SK-N-SH (cell line): ENCODE data around the gene ABCC5. TPM values are rescaled to one million over a fixed set of nuclear protein-coding genes. Genes with fewer than 3 reads are reported as not detected.

ENCODE experiments used
- CTCF ChIA-PET: fragments of 300-600, 350-600 bp; formaldehyde crosslinking; extraction: SDS; loops from one replicate; lab custom pipeline; 2021; lab: Yijun Ruan, JAX
- POLR2A ChIA-PET: fragments of 350-600 bp; sonication (Branson Sonifier 250); formaldehyde crosslinking; extraction: SDS; loops from one replicate; lab custom pipeline; 2020; ENCODE audit warnings: antibody characterized with exemption, inconsistent platforms; lab: Yijun Ruan, JAX
- DNase-seq: peaks from one replicate; pipeline ENCODE4 v3.0.0; 2012
- H2AFZ ChIP-seq: fragments of 200-600 bp; sonication (generic); 2 replicates; pipeline ENCODE4 v1.8.1; 2016; ENCODE audit warnings: antibody characterized with exemption, mild to moderate bottlenecking, low read depth
- H3F3A ChIP-seq: fragments of 200-600 bp; sonication (generic); replicated peaks from 2 replicates; pipeline ENCODE3; 2016; ENCODE audit warnings: antibody characterized with exemption, mild to moderate bottlenecking; ENCODE audit not compliant: insufficient read depth
- H3K27ac ChIP-seq, 2 experiments: fragments of 200-500 bp in 1 of 2; fragments of 200-600 bp in 1 of 2; sonication (Bioruptor generic) in 1 of 2; sonication (generic), shearing (Covaris generic) in 1 of 2; 2 replicates each; pipeline versions ENCODE4 v1.5.1 to v1.6.1; 2014 to 2016; ENCODE audit warnings: low read depth in 2 of 2, inconsistent platforms in 1 of 2, low read length in 1 of 2, mild to moderate bottlenecking in 1 of 2, mixed read lengths in 1 of 2
- H3K27me3 ChIP-seq: fragments of 200-600 bp; sonication (generic), shearing (Covaris generic); 2 replicates; pipeline ENCODE4 v1.6.1; 2016; ENCODE audit warnings: mixed run types; ENCODE audit not compliant: insufficient read depth
- H3K36me3 ChIP-seq, 2 experiments: fragments of 200-500 bp in 1 of 2; fragments of 200-600 bp in 1 of 2; sonication (Bioruptor generic) in 1 of 2; sonication (generic) in 1 of 2; replicated peaks in 1 of 2; 2 replicates each; pipeline versions ENCODE3 to v1.5.1; 2014 to 2016; ENCODE audit warnings: low read length in 1 of 2, mild to moderate bottlenecking in 1 of 2; ENCODE audit not compliant: insufficient read depth in 2 of 2, control insufficient read depth in 1 of 2
- H3K4me1 ChIP-seq, 2 experiments: fragments of 200-500 bp in 1 of 2; fragments of 200-600 bp in 1 of 2; sonication (Bioruptor generic) in 1 of 2; sonication (generic), shearing (Covaris generic) in 1 of 2; 2 replicates each; pipeline versions ENCODE4 v1.5.1 to v1.6.1; 2014 to 2016; ENCODE audit warnings: low read depth in 1 of 2, low read length in 1 of 2, mixed run types in 1 of 2; ENCODE audit not compliant: insufficient read depth in 2 of 2, control insufficient read depth in 1 of 2
- H3K4me2 ChIP-seq: fragments of 200-600 bp; sonication (generic), shearing (Covaris generic); 2 replicates; pipeline ENCODE4 v1.6.1; 2017; ENCODE audit warnings: mixed run types
- H3K4me3 ChIP-seq, 2 experiments: fragments of 200-500 bp in 1 of 2; fragments of 200-600 bp in 1 of 2; sonication (Bioruptor generic) in 1 of 2; sonication (generic), shearing (Covaris generic) in 1 of 2; 2 replicates each; pipeline versions ENCODE4 v1.5.1 to v1.8.1; 2014 to 2016; ENCODE audit warnings: low read depth in 2 of 2, inconsistent platforms in 1 of 2, low read length in 1 of 2, mild to moderate bottlenecking in 1 of 2, mixed read lengths in 1 of 2, moderate library complexity in 1 of 2
- H3K79me2 ChIP-seq: fragments of 200-600 bp; sonication (generic); 2 replicates; pipeline ENCODE4 v1.8.1; 2017; ENCODE audit warnings: mild to moderate bottlenecking; ENCODE audit not compliant: insufficient read depth
- H3K9ac ChIP-seq: fragments of 200-600 bp; sonication (generic); 2 replicates; pipeline ENCODE4 v1.6.1; 2017; ENCODE audit warnings: mixed run types
- H3K9me2 ChIP-seq: fragments of 200-600 bp; sonication (generic); 2 replicates; pipeline ENCODE4 v1.6.1; 2017; ENCODE audit warnings: mixed run types
- H3K9me3 ChIP-seq: fragments of 200-600 bp; sonication (generic); 2 replicates; pipeline ENCODE4 v1.6.1; 2017; ENCODE audit warnings: mixed run types, mild to moderate bottlenecking, moderate library complexity
- H4K20me1 ChIP-seq: fragments of 200-600 bp; sonication (generic); 2 replicates; pipeline ENCODE4 v1.6.1; 2017; ENCODE audit warnings: mild to moderate bottlenecking, mixed run types; ENCODE audit not compliant: insufficient read depth
- CHD2 ChIP-seq: fragments of 150-350 bp; IDR thresholded peaks from 2 replicates; pipeline ENCODE4 v1.6.1; 2018; ENCODE audit warnings: low read length; ENCODE audit not compliant: partially characterized antibody
- EP300 ChIP-seq, 2 experiments: IDR thresholded peaks; 2 replicates each; pipeline versions ENCODE4 v1.4.0 to v1.6.1; 2012; ENCODE audit warnings: borderline replicate concordance in 1 of 2, low read depth in 1 of 2, low read length in 1 of 2
- EZH2phosphoT487 ChIP-seq: fragments of 200-600 bp; sonication (generic); IDR thresholded peaks from 2 replicates; pipeline ENCODE4 v1.6.1; 2017; ENCODE audit warnings: low read depth, mixed run types, mild to moderate bottlenecking, antibody characterized with exemption, moderate library complexity, borderline replicate concordance
- FOSL2 ChIP-seq: IDR thresholded peaks from 2 replicates; pipeline ENCODE4 v1.4.0; 2012; ENCODE audit warnings: low read depth, mild to moderate bottlenecking, moderate library complexity, borderline replicate concordance
- GATA2 ChIP-seq: sonication (generic); formaldehyde crosslinking; IDR thresholded peaks from 2 replicates; pipeline ENCODE4 v1.5.0; 2020; ENCODE audit warnings: mild to moderate bottlenecking, missing genetic modification reagents
- MXI1 ChIP-seq: IDR thresholded peaks from 2 replicates; pipeline ENCODE4 v1.6.1; 2012; ENCODE audit warnings: mild to moderate bottlenecking, low read depth, low read length, improper control_type of control experiment
- RCOR1 ChIP-seq: fragments of 150-350 bp; IDR thresholded peaks from 2 replicates; pipeline ENCODE4 v1.6.1; 2017; ENCODE audit warnings: antibody characterized with exemption, low read length
- SMC3 ChIP-seq: IDR thresholded peaks from 2 replicates; pipeline ENCODE4 v1.6.1; 2012; ENCODE audit warnings: low read depth, low read length, improper control_type of control experiment
- TCF12 ChIP-seq: IDR thresholded peaks from 2 replicates; pipeline ENCODE4 v1.4.0; 2012
- whole genome bisulfite sequencing: methylation state at CpG from one replicate; pipeline ENCODE4 v1.1.6; 2017; ENCODE audit warnings: low lambda C conversion rate; 5-methylcytosine and 5-hydroxymethylcytosine counted together
- polyA plus RNA-seq, 3 experiments: library from polyadenylated mRNA; depleted of rRNA; stranded (reverse); fragments of >200 nt; gene quantifications; 2 replicates each; pipeline ENCODE4 v1.2.3, GENCODE V29; 2012
- TF ChIP-seq, protein P1 (sequence below): fragments of 150-350 bp; IDR thresholded peaks from 2 replicates; pipeline ENCODE4 v1.6.1; 2016; ENCODE audit warnings: mild to moderate bottlenecking, low read depth, low read length
- TF ChIP-seq, protein P2 (sequence below): IDR thresholded peaks from 2 replicates; pipeline ENCODE4 v1.6.1; 2012; ENCODE audit warnings: mild to moderate bottlenecking, low read depth, low read length, moderate library complexity

ABCC5 gene
- polyA plus RNA-seq, 1 of the 3 experiments (the other 2 are of a cell fraction): 25.9 TPM

DNA sequence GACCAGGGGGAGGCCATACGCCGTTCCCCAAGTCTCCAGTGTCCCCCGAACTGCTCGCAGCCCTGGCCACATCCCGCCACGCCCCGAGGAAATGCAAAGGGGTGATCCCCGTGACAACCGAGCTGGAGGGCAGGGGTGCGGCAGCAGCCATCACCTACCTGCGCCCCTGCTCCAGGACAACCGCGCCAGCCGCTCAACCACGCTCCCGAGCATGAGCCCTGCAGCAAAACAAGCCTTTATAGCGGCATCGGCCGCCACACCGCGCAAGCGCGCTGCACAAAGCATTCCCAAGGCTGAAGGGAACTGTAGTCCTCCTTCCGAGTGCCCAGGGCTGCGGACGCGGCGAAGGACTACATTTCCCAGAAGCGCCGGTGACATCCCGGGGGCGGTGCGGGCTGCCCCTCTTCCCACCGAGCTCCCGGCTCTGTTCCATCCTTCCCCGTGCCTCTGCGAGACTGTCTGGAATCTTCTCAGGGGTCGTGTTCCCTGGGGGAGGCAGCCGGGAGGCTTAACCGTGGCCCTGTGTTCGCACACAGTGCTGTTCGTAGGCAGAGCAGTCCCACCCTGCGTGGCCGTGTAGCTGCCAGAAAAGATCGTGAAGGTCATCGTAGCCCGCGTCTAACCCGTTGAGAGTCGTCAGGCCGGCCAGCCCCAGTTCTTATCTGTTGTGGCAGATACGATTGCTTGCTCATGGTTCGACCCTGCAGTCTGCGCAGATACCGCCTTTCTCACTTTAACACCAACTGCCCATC lies at the start of gene ABCC5 (continued):
- TF ChIP-seq, protein P1, sequence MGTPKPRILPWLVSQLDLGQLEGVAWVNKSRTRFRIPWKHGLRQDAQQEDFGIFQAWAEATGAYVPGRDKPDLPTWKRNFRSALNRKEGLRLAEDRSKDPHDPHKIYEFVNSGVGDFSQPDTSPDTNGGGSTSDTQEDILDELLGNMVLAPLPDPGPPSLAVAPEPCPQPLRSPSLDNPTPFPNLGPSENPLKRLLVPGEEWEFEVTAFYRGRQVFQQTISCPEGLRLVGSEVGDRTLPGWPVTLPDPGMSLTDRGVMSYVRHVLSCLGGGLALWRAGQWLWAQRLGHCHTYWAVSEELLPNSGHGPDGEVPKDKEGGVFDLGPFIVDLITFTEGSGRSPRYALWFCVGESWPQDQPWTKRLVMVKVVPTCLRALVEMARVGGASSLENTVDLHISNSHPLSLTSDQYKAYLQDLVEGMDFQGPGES: no peak
- TF ChIP-seq, protein P2, sequence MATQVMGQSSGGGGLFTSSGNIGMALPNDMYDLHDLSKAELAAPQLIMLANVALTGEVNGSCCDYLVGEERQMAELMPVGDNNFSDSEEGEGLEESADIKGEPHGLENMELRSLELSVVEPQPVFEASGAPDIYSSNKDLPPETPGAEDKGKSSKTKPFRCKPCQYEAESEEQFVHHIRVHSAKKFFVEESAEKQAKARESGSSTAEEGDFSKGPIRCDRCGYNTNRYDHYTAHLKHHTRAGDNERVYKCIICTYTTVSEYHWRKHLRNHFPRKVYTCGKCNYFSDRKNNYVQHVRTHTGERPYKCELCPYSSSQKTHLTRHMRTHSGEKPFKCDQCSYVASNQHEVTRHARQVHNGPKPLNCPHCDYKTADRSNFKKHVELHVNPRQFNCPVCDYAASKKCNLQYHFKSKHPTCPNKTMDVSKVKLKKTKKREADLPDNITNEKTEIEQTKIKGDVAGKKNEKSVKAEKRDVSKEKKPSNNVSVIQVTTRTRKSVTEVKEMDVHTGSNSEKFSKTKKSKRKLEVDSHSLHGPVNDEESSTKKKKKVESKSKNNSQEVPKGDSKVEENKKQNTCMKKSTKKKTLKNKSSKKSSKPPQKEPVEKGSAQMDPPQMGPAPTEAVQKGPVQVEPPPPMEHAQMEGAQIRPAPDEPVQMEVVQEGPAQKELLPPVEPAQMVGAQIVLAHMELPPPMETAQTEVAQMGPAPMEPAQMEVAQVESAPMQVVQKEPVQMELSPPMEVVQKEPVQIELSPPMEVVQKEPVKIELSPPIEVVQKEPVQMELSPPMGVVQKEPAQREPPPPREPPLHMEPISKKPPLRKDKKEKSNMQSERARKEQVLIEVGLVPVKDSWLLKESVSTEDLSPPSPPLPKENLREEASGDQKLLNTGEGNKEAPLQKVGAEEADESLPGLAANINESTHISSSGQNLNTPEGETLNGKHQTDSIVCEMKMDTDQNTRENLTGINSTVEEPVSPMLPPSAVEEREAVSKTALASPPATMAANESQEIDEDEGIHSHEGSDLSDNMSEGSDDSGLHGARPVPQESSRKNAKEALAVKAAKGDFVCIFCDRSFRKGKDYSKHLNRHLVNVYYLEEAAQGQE: no peak

DNA sequence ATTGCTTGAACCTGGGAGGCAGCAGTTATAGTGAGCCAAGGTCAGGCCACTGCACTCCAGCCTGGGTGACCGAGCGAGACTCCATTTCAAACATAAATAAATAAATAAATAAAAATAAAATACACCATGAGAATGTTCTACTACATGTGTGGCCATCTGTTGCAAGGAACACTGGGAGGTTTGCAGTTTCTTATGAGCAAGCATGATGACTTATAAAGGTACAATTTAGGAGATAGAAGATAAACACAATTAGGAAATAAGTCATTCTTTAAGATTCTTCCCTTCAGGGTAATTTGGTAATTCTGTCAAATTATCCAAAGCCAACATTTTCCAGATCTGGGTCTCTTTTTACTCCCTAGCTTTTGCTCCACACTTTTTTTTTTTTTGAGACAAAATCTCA lies 48.5 kb upstream of the ABCC5 start:
- Histone ChIP-seq H4K20me1 (no peaks in the 10 kb centered on the region), H3K9me3 (no peaks in the 10 kb centered on the region), H3K27ac (no peak overlapping the region), H3F3A (no peaks in the 10 kb centered on the region), H3K9ac (no peak overlapping the region), H3K79me2 (no peaks in the 10 kb centered on the region), H3K4me2 (no peak overlapping the region), H3K4me1 (no peaks in the 10 kb centered on the region; a peak in 1 of 4 replicates), H3K9me2 (no peaks in the 10 kb centered on the region), H3K4me3 (no peak overlapping the region), H3K36me3 (no peaks in the 10 kb centered on the region), H2AFZ (0 out of 2 replicates have a peak overlapping the region, but pooled peaks have one; percentile 29), H3K27me3 (no peaks in the 10 kb centered on the region)
- 94% methylated on average over 2 of the region's 2 CpGs for WGBS
- CTCF ChIA-PET: no interaction called here
- TF ChIP-seq EZH2phosphoT487: no peak
- DNase-seq: no peak
- POLR2A ChIA-PET: no interaction called here

DNA sequence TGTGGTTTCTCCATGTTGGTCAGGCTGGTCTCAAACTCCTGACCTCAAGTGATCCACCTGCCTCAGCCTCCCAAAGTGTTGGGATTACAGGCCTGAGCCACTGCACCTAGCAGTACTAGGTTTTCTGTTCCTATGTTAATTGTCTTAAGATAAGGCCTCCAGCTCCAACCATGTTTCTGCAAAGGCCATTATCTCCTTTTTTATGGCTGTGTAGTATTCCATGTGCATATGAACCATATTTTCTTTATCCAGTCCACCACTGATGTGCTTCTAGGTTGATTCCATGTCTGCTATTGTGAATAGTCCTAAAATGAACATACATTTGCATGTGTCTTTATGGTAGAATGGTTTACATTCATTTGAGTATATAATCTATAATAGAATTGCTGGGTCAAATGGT lies 45.0 kb upstream of the ABCC5 start:
- Histone ChIP-seq H3K4me1 (no peaks in the 10 kb centered on the region; a peak in 1 of 4 replicates), H4K20me1 (no peaks in the 10 kb centered on the region), H3K36me3 (no peaks in the 10 kb centered on the region), H3K9me3 (no peaks in the 10 kb centered on the region), H3K27me3 (no peaks in the 10 kb centered on the region), H3K9ac (no peak overlapping the region), H3K4me2 (no peak overlapping the region), H3K79me2 (no peaks in the 10 kb centered on the region), H3K4me3 (no peak overlapping the region), H3K9me2 (no peaks in the 10 kb centered on the region), H2AFZ (no peak overlapping the region), H3K27ac (no peak overlapping the region), H3F3A (no peaks in the 10 kb centered on the region)
- DNase-seq: no peak
- CTCF ChIA-PET: no interaction called here
- no peak for TF ChIP-seq GATA2 (CRISPR knock-in tag)
- TF ChIP-seq SMC3: no peak
- no peak for TF ChIP-seq EP300 (IDR thresholded peaks at IDR 0.05; ENCODE audit: borderline replicate concordance in 1 of 2, low read depth in 1 of 2, low read length in 1 of 2)
- TF ChIP-seq, protein P1: no peak
- TF ChIP-seq RCOR1: no peak
- TF ChIP-seq MXI1: no peak
- TF ChIP-seq CHD2: no peak
- no peak for TF ChIP-seq TCF12
- no peak for TF ChIP-seq FOSL2
- POLR2A ChIA-PET: no interaction called here
